GM23338 (cell line): ENCODE data around the gene RANGAP1. TPM values are rescaled to one million over a fixed set of nuclear protein-coding genes. Genes with fewer than 3 reads are reported as not detected.

Source experiments
- EZH2 ChIP-seq: fragments of 200-600 bp; sonication (generic); IDR thresholded peaks from one replicate; pipeline ENCODE4 v1.8.0; 2017; ENCODE audit warnings: antibody characterized with exemption, mild to moderate bottlenecking, low read depth; ENCODE audit not compliant: unreplicated experiment
- EZH2phosphoT487 ChIP-seq: fragments of 200-600 bp; sonication (generic); IDR thresholded peaks from one replicate; pipeline ENCODE4 v1.8.1; 2018; ENCODE audit warnings: antibody characterized with exemption; ENCODE audit not compliant: unreplicated experiment
- JUNB ChIP-seq: IDR thresholded peaks from one replicate; pipeline ENCODE4 v1.6.1; 2016; ENCODE audit warnings: antibody characterized with exemption; ENCODE audit not compliant: unreplicated experiment
- POLR2AphosphoS5 ChIP-seq: IDR thresholded peaks from 2 replicates; pipeline ENCODE4 v1.6.1; 2016; ENCODE audit warnings: antibody characterized with exemption, low read depth
- ZNF462 ChIP-seq: fragments of 250-450 bp; sonication (Bioruptor Pico); IDR thresholded peaks from 2 replicates; pipeline ENCODE4 v1.5.0; 2020; ENCODE audit warnings: mild to moderate bottlenecking, moderate library complexity
- polyA plus RNA-seq: library from polyadenylated mRNA; unstranded; fragments of >200 nt; fragmentation: Nextera tagmentation; extraction: Ambion mirVana; gene quantifications from 2 replicates; pipeline ENCODE4 v1.2.1, GENCODE V29; 2016
- total RNA-seq: library from RNA; depleted of rRNA; stranded (reverse); fragments of >200 nt; shearing (Covaris generic); gene quantifications from 2 replicates; pipeline ENCODE4 v1.2.3, GENCODE V29; 2014
- TF ChIP-seq, protein P1 (sequence below): IDR thresholded peaks from one replicate; pipeline ENCODE4 v1.6.1; 2018; ENCODE audit warnings: antibody characterized with exemption; ENCODE audit not compliant: unreplicated experiment
- TF ChIP-seq, protein P2 (sequence below): IDR thresholded peaks from 2 replicates; pipeline ENCODE4 v1.6.1; 2016; ENCODE audit warnings: antibody characterized with exemption

Gene RANGAP1
- total and polyA plus RNA-seq, 2 experiments from 2014 or later = 54.7 to 141 TPM

- no peak for TF ChIP-seq ZNF462 (CRISPR knock-in tag)
- TF ChIP-seq JUNB = no peak
- no peak for TF ChIP-seq EZH2
- TF ChIP-seq, protein P1, sequence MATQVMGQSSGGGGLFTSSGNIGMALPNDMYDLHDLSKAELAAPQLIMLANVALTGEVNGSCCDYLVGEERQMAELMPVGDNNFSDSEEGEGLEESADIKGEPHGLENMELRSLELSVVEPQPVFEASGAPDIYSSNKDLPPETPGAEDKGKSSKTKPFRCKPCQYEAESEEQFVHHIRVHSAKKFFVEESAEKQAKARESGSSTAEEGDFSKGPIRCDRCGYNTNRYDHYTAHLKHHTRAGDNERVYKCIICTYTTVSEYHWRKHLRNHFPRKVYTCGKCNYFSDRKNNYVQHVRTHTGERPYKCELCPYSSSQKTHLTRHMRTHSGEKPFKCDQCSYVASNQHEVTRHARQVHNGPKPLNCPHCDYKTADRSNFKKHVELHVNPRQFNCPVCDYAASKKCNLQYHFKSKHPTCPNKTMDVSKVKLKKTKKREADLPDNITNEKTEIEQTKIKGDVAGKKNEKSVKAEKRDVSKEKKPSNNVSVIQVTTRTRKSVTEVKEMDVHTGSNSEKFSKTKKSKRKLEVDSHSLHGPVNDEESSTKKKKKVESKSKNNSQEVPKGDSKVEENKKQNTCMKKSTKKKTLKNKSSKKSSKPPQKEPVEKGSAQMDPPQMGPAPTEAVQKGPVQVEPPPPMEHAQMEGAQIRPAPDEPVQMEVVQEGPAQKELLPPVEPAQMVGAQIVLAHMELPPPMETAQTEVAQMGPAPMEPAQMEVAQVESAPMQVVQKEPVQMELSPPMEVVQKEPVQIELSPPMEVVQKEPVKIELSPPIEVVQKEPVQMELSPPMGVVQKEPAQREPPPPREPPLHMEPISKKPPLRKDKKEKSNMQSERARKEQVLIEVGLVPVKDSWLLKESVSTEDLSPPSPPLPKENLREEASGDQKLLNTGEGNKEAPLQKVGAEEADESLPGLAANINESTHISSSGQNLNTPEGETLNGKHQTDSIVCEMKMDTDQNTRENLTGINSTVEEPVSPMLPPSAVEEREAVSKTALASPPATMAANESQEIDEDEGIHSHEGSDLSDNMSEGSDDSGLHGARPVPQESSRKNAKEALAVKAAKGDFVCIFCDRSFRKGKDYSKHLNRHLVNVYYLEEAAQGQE = no peak
- TF ChIP-seq, protein P2, sequence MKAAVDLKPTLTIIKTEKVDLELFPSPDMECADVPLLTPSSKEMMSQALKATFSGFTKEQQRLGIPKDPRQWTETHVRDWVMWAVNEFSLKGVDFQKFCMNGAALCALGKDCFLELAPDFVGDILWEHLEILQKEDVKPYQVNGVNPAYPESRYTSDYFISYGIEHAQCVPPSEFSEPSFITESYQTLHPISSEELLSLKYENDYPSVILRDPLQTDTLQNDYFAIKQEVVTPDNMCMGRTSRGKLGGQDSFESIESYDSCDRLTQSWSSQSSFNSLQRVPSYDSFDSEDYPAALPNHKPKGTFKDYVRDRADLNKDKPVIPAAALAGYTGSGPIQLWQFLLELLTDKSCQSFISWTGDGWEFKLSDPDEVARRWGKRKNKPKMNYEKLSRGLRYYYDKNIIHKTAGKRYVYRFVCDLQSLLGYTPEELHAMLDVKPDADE = no peak
- no peak for TF ChIP-seq POLR2AphosphoS5
- TF ChIP-seq EZH2phosphoT487 = no peak
Observed at GRCh38 chr22:41334951-41335635, 49.1 kb upstream of the RANGAP1 start (continued).
